Lower leg skin (tissue), 3 donors: ENCODE measurements around the gene HDAC3.

ENCODE experiments used
- POLR2A ChIP-seq, 2 donors: fragments of 450-650 bp; IDR thresholded peaks; one replicate each; pipeline ENCODE4 v1.6.1; 2016 to 2017; ENCODE audit warnings: antibody characterized with exemption in 2 of 2, mild to moderate bottlenecking in 1 of 2, moderate library complexity in 1 of 2
- TF ChIP-seq, protein P1 (sequence below), 3 donors: fragments of 450-650 bp; IDR thresholded peaks; one replicate each; pipeline ENCODE4 v1.5.1; 2016; ENCODE audit warnings: antibody characterized with exemption in 3 of 3, mild to moderate bottlenecking in 3 of 3, moderate library complexity in 2 of 3

- TF ChIP-seq, protein P1, sequence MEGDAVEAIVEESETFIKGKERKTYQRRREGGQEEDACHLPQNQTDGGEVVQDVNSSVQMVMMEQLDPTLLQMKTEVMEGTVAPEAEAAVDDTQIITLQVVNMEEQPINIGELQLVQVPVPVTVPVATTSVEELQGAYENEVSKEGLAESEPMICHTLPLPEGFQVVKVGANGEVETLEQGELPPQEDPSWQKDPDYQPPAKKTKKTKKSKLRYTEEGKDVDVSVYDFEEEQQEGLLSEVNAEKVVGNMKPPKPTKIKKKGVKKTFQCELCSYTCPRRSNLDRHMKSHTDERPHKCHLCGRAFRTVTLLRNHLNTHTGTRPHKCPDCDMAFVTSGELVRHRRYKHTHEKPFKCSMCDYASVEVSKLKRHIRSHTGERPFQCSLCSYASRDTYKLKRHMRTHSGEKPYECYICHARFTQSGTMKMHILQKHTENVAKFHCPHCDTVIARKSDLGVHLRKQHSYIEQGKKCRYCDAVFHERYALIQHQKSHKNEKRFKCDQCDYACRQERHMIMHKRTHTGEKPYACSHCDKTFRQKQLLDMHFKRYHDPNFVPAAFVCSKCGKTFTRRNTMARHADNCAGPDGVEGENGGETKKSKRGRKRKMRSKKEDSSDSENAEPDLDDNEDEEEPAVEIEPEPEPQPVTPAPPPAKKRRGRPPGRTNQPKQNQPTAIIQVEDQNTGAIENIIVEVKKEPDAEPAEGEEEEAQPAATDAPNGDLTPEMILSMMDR (IDR thresholded peaks at IDR 0.05) = no peak
- no peak for TF ChIP-seq POLR2A (IDR thresholded peaks at IDR 0.05)
Measured at GRCh38 chr5:141649972-141650371, 13.3 kb upstream of the HDAC3 start.
